ENCODE data around the gene PHPT1.
A peak's percentile ranks its signal among the peaks of the same experiment; 100 is the strongest.

The PHPT1 gene

GRCh38 chr9:136886610-136887597 is 37.7 kb downstream of the PHPT1 start:
- Histone ChIP-seq H3K9ac (no peak overlapping the region), H3K79me2 (peaks cover 3% of the 10 kb centered on the region), H3K27me3 (ENCODE audit: control insufficient read depth, insufficient read depth, low read length) (no peaks in the 10 kb centered on the region), H2AFZ (peak overlapping the region; percentile 64), H3K4me1 (no peaks in the 10 kb centered on the region), H3K4me3 (ENCODE audit: low read depth, low read length) (peak overlapping the region; percentile 69), H3K9me3 (ENCODE audit: control insufficient read depth, low read length) (no peaks in the 10 kb centered on the region), H3K27ac (no peak overlapping the region), H3K4me2 (ENCODE audit: low read length) (peak overlapping the region; percentile 96), H3K36me3 (ENCODE audit: control insufficient read depth, insufficient read depth, low read length) (no peaks in the 10 kb centered on the region)
- no peak for TF ChIP-seq CTCF (IDR thresholded peaks at IDR 0.05)

- Histone ChIP-seq H2AFZ (no peak overlapping the region), H3K4me2 (ENCODE audit: low read length) (no peak overlapping the region), H3K27me3 (ENCODE audit: control insufficient read depth, insufficient read depth, low read length) (no peaks in the 10 kb centered on the region), H3K79me2 (peaks cover 6% of the 10 kb centered on the region), H3K36me3 (ENCODE audit: control insufficient read depth, insufficient read depth, low read length) (no peaks in the 10 kb centered on the region), H3K27ac (no peak overlapping the region), H3K4me1 (no peaks in the 10 kb centered on the region), H3K9me3 (ENCODE audit: control insufficient read depth, low read length) (no peaks in the 10 kb centered on the region), H3K4me3 (ENCODE audit: low read depth, low read length) (no peak overlapping the region), H3K9ac (no peak overlapping the region)
- no peak for TF ChIP-seq CTCF (IDR thresholded peaks at IDR 0.05)
Observed at GRCh38 chr9:136888454-136888853, 39.2 kb downstream of the PHPT1 start.

GRCh38 chr9:136889858-136890257 is 40.6 kb downstream of the PHPT1 start:
- H3K4me1 ChIP-seq: no peaks in the 10 kb centered on the region
- H3K79me2 ChIP-seq: peaks cover 11% of the 10 kb centered on the region
- no peak for TF ChIP-seq CTCF (IDR thresholded peaks at IDR 0.05)

GRCh38 chr9:136890661-136891060 is 41.5 kb downstream of the PHPT1 start:
- Histone ChIP-seq H3K9ac (no peak overlapping the region), H3K4me3 (ENCODE audit: low read depth, low read length) (no peak overlapping the region), H3K27ac (no peak overlapping the region), H3K79me2 (peaks cover 14% of the 10 kb centered on the region), H3K9me3 (ENCODE audit: control insufficient read depth, low read length) (no peaks in the 10 kb centered on the region), H2AFZ (no peak overlapping the region), H3K36me3 (ENCODE audit: control insufficient read depth, insufficient read depth, low read length) (no peaks in the 10 kb centered on the region), H3K4me2 (ENCODE audit: low read length) (no peak overlapping the region), H3K27me3 (ENCODE audit: control insufficient read depth, insufficient read depth, low read length) (no peaks in the 10 kb centered on the region), H3K4me1 (no peaks in the 10 kb centered on the region)
- no peak for TF ChIP-seq CTCF (IDR thresholded peaks at IDR 0.05)

More at GRCh38 chr9:136889858-136890257, 40.6 kb downstream of the PHPT1 start:
- Histone ChIP-seq H3K27ac (no peak overlapping the region), H3K36me3 (ENCODE audit: control insufficient read depth, insufficient read depth, low read length) (no peaks in the 10 kb centered on the region), H3K9ac (no peak overlapping the region), H2AFZ (no peak overlapping the region), H3K4me2 (ENCODE audit: low read length) (no peak overlapping the region), H3K4me3 (ENCODE audit: low read depth, low read length) (no peak overlapping the region), H3K27me3 (ENCODE audit: control insufficient read depth, insufficient read depth, low read length) (no peaks in the 10 kb centered on the region), H3K9me3 (ENCODE audit: control insufficient read depth, low read length) (no peaks in the 10 kb centered on the region)
